CD4-positive, CD25-positive, alpha-beta regulatory T cell (primary cell): ENCODE measurements around the gene TXNRD2. TPM values are rescaled to one million over a fixed set of nuclear protein-coding genes. Genes with fewer than 3 reads are reported as not detected.

Experiments
- ATAC-seq, 2 donors: fragments of 150-1000 bp; cut with Tn5 transposase; one replicate each; pipeline ENCODE4 v1.10.0; 2021; ENCODE audit warnings: low read depth in 2 of 2, moderate number of reproducible peaks in 2 of 2, moderate library complexity in 1 of 2
- DNase-seq, 3 donors: peaks; one replicate each; pipeline versions ENCODE4 v3.0.0 to v3.0.0-alpha.2; 2012 to 2022; ENCODE audit warnings: mixed read lengths in 1 of 3
- H3K27ac ChIP-seq: one replicate; pipeline ENCODE4 v1.7.0; 2013; ENCODE audit warnings: mild to moderate bottlenecking, low read length; ENCODE audit not compliant: insufficient read depth, poor library complexity, severe bottlenecking
- H3K27me3 ChIP-seq: one replicate; pipeline ENCODE4 v1.7.0; 2013; ENCODE audit warnings: low read length; ENCODE audit not compliant: control insufficient read depth, insufficient read depth
- H3K36me3 ChIP-seq: one replicate; pipeline ENCODE4 v1.7.0; 2013; ENCODE audit warnings: mild to moderate bottlenecking, low read length, moderate library complexity; ENCODE audit not compliant: control insufficient read depth, insufficient read depth
- H3K4me1 ChIP-seq: 2 replicates; pipeline ENCODE4 v1.7.0; 2013; ENCODE audit warnings: mild to moderate bottlenecking, low read length; ENCODE audit not compliant: insufficient read depth, control insufficient read depth, poor library complexity, severe bottlenecking
- H3K4me3 ChIP-seq: one replicate; pipeline ENCODE4 v1.7.0; 2013; ENCODE audit warnings: low read depth, mild to moderate bottlenecking, low read length, moderate library complexity
- H3K9me3 ChIP-seq, 2 experiments: 1 replicate in 1 of 2; 2 replicates in 1 of 2; pipeline ENCODE4 v1.7.0; 2013; ENCODE audit warnings: low read length in 2 of 2, mild to moderate bottlenecking in 1 of 2, moderate library complexity in 1 of 2; ENCODE audit not compliant: control insufficient read depth in 2 of 2
- H3K27ac Mint-ChIP-seq, 3 donors: one replicate each; pipeline ENCODE4 v1.8.0; 2020 to 2022; ENCODE audit warnings: mild to moderate bottlenecking in 3 of 3, mixed read lengths in 3 of 3, moderate library complexity in 2 of 3
- H3K27me3 Mint-ChIP-seq: one replicate; pipeline ENCODE4 v1.8.0; 2022; ENCODE audit warnings: mild to moderate bottlenecking, mixed read lengths
- H3K36me3 Mint-ChIP-seq: one replicate; pipeline ENCODE4 v1.8.0; 2020; ENCODE audit warnings: mixed read lengths
- H3K4me1 Mint-ChIP-seq, 4 donors: one replicate each; pipeline ENCODE4 v1.8.0; 2020 to 2022; ENCODE audit warnings: mixed read lengths in 4 of 4, mild to moderate bottlenecking in 1 of 4
- H3K4me3 Mint-ChIP-seq, 4 donors: one replicate each; pipeline ENCODE4 v1.8.0; 2020 to 2022; ENCODE audit warnings: mild to moderate bottlenecking in 4 of 4, mixed read lengths in 4 of 4, moderate library complexity in 3 of 4
- H3K9me3 Mint-ChIP-seq, 7 donors: one replicate each; pipeline ENCODE4 v1.8.0; 2020 to 2022; ENCODE audit warnings: mixed read lengths in 7 of 7, mild to moderate bottlenecking in 3 of 7, moderate library complexity in 2 of 7
- polyA plus RNA-seq, 4 donors: library from polyadenylated mRNA; unstranded; fragments of 300-500 nt; fragmentation: Illumina TruSeq; gene quantifications; one replicate each; pipeline ENCODE4 v1.2.3, GENCODE V29; 2021
- total RNA-seq: library from RNA; stranded (reverse); gene quantifications from one replicate; pipeline ENCODE4 v1.2.3, GENCODE V29; 2022

TXNRD2 gene
- total and polyA plus RNA-seq, 5 donors from 2014 or later, result 11.3 to 25.7 (median 11.9) TPM

DNA sequence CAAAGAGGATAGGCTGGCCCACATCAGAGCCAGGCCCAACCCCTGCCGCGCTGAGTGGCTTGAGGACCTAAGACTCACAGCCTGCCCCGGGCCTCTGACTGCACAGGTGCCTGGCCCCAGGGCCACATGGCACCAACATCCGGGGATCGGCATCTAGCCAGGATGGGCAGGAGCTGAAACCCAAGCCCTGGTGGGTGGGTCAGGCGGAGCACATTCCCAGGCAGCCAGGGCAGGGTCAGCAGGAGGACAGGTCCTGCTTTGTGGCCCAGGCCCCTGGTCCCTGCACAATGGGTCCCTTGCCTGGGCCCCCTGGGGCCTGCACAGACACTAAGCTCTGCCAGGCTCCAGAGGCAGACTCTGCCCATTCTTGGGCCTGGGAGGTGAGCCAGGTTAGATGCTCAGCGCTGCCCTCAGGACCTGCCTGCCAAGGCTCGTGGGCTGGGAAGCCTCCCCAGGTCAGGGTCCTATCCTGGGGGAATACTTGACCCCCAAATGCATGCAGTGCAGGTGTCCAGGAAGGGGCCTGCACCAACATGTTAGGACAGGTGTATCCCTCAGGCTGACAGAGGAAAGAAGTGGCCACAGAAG, 41.5 kb upstream of the TXNRD2 start:
- Histone ChIP-seq H3K9me3 (no peaks in the 10 kb centered on the region), H3K4me3 (no peak overlapping the region), H3K4me1 (peaks cover 11% of the 10 kb centered on the region), H3K27ac (no peak overlapping the region), H3K36me3 (no peaks in the 10 kb centered on the region), H3K27me3 (no peaks in the 10 kb centered on the region)
- ATAC-seq (no peak), DNase-seq (no peak)
- Mint-ChIP-seq H3K27me3 (peaks cover 8% of the 10 kb centered on the region), H3K27ac (no peak overlapping the region), H3K36me3 (no peaks in the 10 kb centered on the region), H3K9me3 (no peaks in the 10 kb centered on the region), H3K4me1 (peaks cover 0 to 8% (median 0%) of the 10 kb centered on the region in 4 donors), H3K4me3 (no peak overlapping the region)

DNA sequence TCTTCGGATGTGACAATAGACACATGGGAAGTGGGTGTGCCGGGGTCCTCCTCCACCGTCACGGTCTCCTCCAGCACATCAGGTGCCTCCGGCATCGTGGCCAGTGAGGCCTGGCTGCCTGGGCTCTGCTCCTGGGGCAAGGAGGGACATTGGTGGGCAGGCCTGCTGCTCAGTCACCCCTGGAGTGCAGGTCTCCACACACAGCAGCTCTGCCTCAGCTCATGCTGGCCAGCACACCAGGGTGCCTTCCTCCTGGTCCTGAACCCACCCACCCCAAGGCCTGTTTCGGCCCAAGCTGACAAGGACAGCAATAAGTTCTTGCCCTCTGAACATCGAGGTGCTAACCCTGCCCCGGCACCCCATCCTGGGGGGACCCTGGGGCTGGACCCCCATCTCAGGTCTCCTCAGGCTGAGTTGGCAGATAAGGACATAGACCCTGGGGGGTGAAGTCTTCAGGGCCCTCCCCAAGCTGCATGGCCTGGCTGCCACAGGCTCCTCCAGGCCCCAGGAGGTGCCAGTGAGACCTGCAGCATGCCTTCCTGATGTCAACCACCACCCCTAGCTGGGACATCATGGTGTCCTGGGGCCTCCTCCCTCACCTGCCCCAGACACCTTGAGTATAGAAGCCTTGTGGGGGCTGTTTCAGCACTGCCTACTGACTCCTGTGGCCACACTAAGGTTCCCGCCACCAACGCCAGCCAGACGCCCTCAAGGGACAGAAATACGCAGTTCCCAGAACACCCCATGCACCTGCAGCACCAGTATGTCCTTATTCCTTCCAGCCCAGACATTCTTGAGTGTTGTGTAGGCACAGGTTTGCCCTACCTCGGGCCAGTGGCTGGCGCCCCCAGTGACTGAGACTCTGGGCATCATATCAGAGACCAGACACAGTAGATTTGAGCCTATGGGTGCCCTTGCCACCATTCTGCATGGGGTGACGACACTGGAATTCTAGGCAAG, 40.6 kb upstream of the TXNRD2 start:
- no peak overlapping the region for H3K27ac Mint-ChIP-seq
- Histone ChIP-seq H3K4me3 (no peak overlapping the region), H3K36me3 (no peaks in the 10 kb centered on the region), H3K4me1 (peaks cover 11% of the 10 kb centered on the region), H3K27ac (no peak overlapping the region), H3K27me3 (no peaks in the 10 kb centered on the region), H3K9me3 (no peaks in the 10 kb centered on the region)
- H3K36me3 Mint-ChIP-seq, result no peaks in the 10 kb centered on the region
- H3K4me1 Mint-ChIP-seq, result peaks cover 0 to 7% (median 0%) of the 10 kb centered on the region in 4 donors
- no peak for DNase-seq
- H3K9me3 Mint-ChIP-seq, result no peaks in the 10 kb centered on the region
- ATAC-seq, result no peak
- H3K4me3 Mint-ChIP-seq, result no peak overlapping the region
- peaks cover 8% of the 10 kb centered on the region for H3K27me3 Mint-ChIP-seq

DNA sequence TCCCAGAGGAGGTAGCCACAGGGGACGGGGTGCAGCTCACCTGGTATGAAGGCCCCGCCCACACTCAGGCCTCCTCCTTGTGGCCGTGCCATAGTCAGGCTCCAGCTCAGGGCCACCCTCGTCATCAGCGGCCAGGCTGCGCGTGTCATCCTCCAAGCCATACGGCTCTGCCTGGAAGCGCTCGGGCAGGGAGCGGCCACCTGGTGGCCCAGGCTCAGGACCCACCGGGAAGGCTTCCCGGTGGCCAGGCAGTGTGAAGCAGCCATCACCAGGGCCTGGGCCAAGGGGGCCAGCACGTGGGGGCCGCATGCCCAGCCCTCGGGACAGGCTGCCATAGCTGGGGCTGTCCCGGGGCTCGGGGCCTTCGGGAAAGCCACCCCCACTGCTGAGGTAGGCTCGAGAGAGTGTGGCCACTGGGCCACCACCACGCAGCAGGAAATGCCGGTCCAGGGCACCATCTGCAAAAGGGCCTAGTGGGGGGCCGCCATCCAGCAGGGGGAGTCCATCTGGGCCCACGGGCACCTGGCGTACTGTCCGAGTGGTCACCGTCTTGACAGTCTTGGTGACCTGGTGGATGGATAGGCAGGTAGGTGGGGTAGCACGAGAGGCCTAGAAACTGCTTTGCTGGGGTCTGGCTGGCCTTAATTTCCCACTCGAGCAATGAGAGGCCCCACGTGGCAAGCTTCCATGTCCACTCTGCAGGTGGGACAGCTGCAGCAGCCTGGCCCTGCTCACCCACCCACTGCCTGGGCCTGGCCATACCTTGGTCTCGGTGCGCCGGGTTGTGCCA, 39.7 kb upstream of the TXNRD2 start:
- no peak overlapping the region for H3K27ac Mint-ChIP-seq

DNA sequence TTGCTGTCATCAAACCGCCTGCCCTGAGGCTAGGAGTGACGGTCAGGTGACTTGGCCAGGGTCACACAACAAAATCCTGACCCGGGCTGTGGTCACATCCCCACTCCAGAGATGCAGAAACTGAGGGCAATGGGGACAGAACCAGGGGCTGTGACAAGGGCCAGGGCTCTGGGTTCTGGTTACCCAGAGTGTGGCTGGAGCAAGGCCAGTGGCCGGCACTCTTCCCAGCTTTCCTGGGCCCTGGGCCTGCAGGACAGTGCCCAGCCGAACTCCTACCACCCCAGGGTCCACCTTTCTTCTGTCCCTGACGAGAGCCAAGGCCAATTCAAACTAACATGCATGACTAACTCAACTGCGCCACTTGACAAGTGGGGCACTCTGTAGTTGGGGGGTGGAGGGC, 39.1 kb upstream of the TXNRD2 start:
- H3K4me3 ChIP-seq, result no peak overlapping the region
- Mint-ChIP-seq H3K27me3 (peaks cover 8% of the 10 kb centered on the region), H3K4me3 (no peak overlapping the region), H3K27ac (no peak overlapping the region), H3K36me3 (no peaks in the 10 kb centered on the region), H3K9me3 (no peaks in the 10 kb centered on the region), H3K4me1 (peaks cover 0 to 2% (median 0%) of the 10 kb centered on the region in 4 donors)
- H3K36me3 ChIP-seq, result no peaks in the 10 kb centered on the region
- no peak overlapping the region for H3K27ac ChIP-seq
- H3K27me3 ChIP-seq, result no peaks in the 10 kb centered on the region
- H3K9me3 ChIP-seq, result no peaks in the 10 kb centered on the region
- DNase-seq, result no peak
- no peak for ATAC-seq
- no peaks in the 10 kb centered on the region for H3K4me1 ChIP-seq

More for the DNA sequence above, 39.7 kb upstream of the TXNRD2 start:
- H3K36me3 ChIP-seq, result no peaks in the 10 kb centered on the region
- H3K4me1 ChIP-seq, result peaks cover 5% of the 10 kb centered on the region
- H3K27me3 ChIP-seq, result no peaks in the 10 kb centered on the region
- H3K36me3 Mint-ChIP-seq, result no peaks in the 10 kb centered on the region
- H3K27ac ChIP-seq, result no peak overlapping the region
- no peak for DNase-seq
- ATAC-seq, result no peak
- H3K4me3 Mint-ChIP-seq, result no peak overlapping the region
- H3K9me3 Mint-ChIP-seq, result no peaks in the 10 kb centered on the region
- H3K4me1 Mint-ChIP-seq, result peaks cover 0 to 7% (median 0%) of the 10 kb centered on the region in 4 donors
- no peaks in the 10 kb centered on the region for H3K9me3 ChIP-seq
- peaks cover 8% of the 10 kb centered on the region for H3K27me3 Mint-ChIP-seq
- no peak overlapping the region for H3K4me3 ChIP-seq

DNA sequence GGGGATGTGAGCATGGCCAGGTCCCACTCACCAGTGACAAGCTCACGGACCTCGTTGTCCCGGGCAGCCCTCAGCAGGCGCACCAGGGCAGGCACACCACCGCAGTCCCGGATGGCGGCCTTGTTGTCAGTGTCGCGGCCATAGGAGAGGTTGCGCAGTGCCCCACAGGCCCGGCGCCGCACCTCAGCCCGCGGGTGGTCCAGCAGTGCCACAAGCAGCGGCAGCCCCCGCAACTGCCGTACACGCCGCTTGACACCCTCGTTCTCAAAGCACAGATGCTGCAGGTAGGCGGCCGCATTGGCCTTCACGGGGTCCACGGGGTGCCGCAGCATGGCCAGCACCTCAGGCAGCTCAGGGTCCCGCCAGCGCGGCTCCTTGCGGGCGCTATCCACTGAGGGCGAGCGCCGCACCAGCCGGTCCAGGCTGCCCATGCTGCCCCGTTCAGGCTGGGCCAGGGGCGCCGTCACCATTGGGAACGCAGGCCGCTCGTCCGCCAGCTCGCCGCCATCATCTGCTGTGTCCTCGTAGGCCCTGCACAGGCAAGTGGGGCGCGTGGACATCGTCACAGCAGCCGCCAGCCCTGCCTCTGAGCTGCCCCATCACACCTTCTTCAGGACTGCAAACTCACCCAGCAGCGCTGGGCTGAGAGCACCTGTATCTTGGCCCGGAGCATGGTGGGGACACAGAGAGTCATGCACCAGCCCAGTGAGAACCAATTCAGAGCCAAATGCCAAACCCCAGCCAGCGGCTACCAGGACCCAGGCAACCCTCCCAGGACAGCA, 38.3 kb upstream of the TXNRD2 start:
- no peaks in the 10 kb centered on the region for H3K27me3 ChIP-seq
- peak overlapping the region in 1 of 3 donors; percentile 20 for H3K27ac Mint-ChIP-seq

DNA sequence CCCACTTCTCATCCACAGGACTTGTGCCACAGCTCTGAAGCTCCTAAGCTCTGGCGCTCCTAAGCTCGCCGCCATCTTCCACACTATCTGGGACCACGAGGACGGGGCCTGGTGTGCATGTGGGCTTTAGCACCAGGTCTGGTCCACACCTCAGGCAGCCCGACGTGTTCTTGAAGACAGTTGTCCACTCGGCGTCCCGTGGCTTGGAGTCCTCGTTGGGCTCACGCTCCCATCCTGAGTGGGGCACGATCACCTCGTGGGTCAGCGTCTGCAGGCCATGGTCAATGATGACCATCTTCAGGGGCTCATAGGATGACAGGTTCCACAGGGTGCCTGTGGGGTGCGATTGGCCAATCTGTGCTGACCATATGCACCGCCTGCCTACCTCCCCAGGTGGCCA, 37.1 kb upstream of the TXNRD2 start:
- no peak for ATAC-seq
- Histone ChIP-seq H3K36me3 (no peaks in the 10 kb centered on the region), H3K4me3 (no peak overlapping the region), H3K27ac (no peak overlapping the region), H3K27me3 (no peaks in the 10 kb centered on the region), H3K4me1 (no peaks in the 10 kb centered on the region), H3K9me3 (no peaks in the 10 kb centered on the region)
- Mint-ChIP-seq H3K4me1 (peaks cover 0 to 3% (median 0%) of the 10 kb centered on the region in 4 donors), H3K27me3 (no peaks in the 10 kb centered on the region), H3K36me3 (no peaks in the 10 kb centered on the region), H3K9me3 (no peaks in the 10 kb centered on the region), H3K4me3 (no peak overlapping the region), H3K27ac (no peak overlapping the region)
- no peak for DNase-seq

More for the DNA sequence above, 38.3 kb upstream of the TXNRD2 start:
- no peak for DNase-seq
- Mint-ChIP-seq H3K9me3 (no peaks in the 10 kb centered on the region), H3K27me3 (peaks cover 3% of the 10 kb centered on the region), H3K4me1 (peaks cover 0 to 2% (median 0%) of the 10 kb centered on the region in 4 donors), H3K36me3 (no peaks in the 10 kb centered on the region), H3K4me3 (no peak overlapping the region)
- Histone ChIP-seq H3K9me3 (no peaks in the 10 kb centered on the region), H3K27ac (no peak overlapping the region), H3K4me1 (no peaks in the 10 kb centered on the region), H3K4me3 (no peak overlapping the region), H3K36me3 (no peaks in the 10 kb centered on the region)
- ATAC-seq, result no peak
